NCI-H2107 treated with DMSO at 0.1 percent for 48 hours (cell line): ENCODE data around the gene KAZALD1.
A peak's percentile ranks its signal among the peaks of the same experiment; 100 is the strongest.

ENCODE experiments used
- DNase-seq: peaks from one replicate; lab custom pipeline; 2025; ENCODE audit not compliant: unreplicated experiment; lab: John Stamatoyannopoulos, UW

The KAZALD1 gene

GRCh38 chr10:101091546-101092290 is 29.9 kb downstream of the KAZALD1 start:
- no peak for DNase-seq

GRCh38 chr10:101092881-101093354 is 31.1 kb downstream of the KAZALD1 start:
- DNase-seq = no peak

- DNase-seq = no peak
These were observed 32.5 kb downstream of the KAZALD1 start for GRCh38 chr10:101094121-101094879.

GRCh38 chr10:101095004-101095403 is 33.2 kb downstream of the KAZALD1 start:
- no peak for DNase-seq

GRCh38 chr10:101095550-101096213 is 33.9 kb downstream of the KAZALD1 start:
- DNase-seq = peak; percentile 19

GRCh38 chr10:101096378-101096777 is 34.6 kb downstream of the KAZALD1 start:
- no peak for DNase-seq

- no peak for DNase-seq
These were observed 36.1 kb downstream of the KAZALD1 start for GRCh38 chr10:101097881-101098280.

- no peak for DNase-seq
These were observed 38.1 kb downstream of the KAZALD1 start for GRCh38 chr10:101099901-101100300.

- DNase-seq = no peak
These were observed 39.6 kb downstream of the KAZALD1 start for GRCh38 chr10:101101372-101101881.

- DNase-seq = no peak
These were observed 41.6 kb downstream of the KAZALD1 start for GRCh38 chr10:101103430-101103829.

GRCh38 chr10:101106351-101106750 is 44.6 kb downstream of the KAZALD1 start:
- no peak for DNase-seq

GRCh38 chr10:101107771-101108170 is 46.0 kb downstream of the KAZALD1 start:
- no peak for DNase-seq

GRCh38 chr10:101110856-101111523 is 49.2 kb downstream of the KAZALD1 start:
- no peak for DNase-seq

GRCh38 chr10:101111547-101111946 is 49.8 kb downstream of the KAZALD1 start:
- DNase-seq = no peak

GRCh38 chr10:101112799-101113594 is 51.2 kb downstream of the KAZALD1 start:
- no peak for DNase-seq

GRCh38 chr10:101113890-101114403 is 52.2 kb downstream of the KAZALD1 start:
- no peak for DNase-seq

GRCh38 chr10:101114646-101115045 is 52.9 kb downstream of the KAZALD1 start:
- no peak for DNase-seq
